Caco-2 (cell line): Measurements from ENCODE around the gene DYRK3. TPM values are rescaled to one million over a fixed set of nuclear protein-coding genes. Genes with fewer than 3 reads are reported as not detected.
A peak's percentile ranks its signal among the peaks of the same experiment; 100 is the strongest.
"Not testable (repeated sequence)": the region's sequence is repeated elsewhere in the genome, so short reads cannot be mapped to it uniquely, and the experiment has no call there.

ENCODE experiments used
- BruUV-seq: library from RNA; stranded (reverse); fragments of 400-500 nt; replicated peaks from 2 replicates; lab custom pipeline; 2021; lab: Mats Ljungman, UMichigan
- CTCF ChIA-PET: fragments of 300-600 bp; sonication (Branson Sonifier 250); formaldehyde crosslinking; loops from one replicate; lab custom pipeline; 2022; ENCODE audit warnings: antibody characterized with exemption; lab: Charles Lee
- POLR2A ChIA-PET: fragments of 300-600 bp; sonication (Branson Sonifier 250); formaldehyde crosslinking; loops from one replicate; lab custom pipeline; 2022; ENCODE audit warnings: antibody characterized with exemption; lab: Charles Lee
- DNase-seq, 2 experiments: peaks; one replicate each; pipeline versions ENCODE4 v3.0.0 to v3.0.0-alpha.2; 2020 to 2022
- H3K27me3 ChIP-seq: replicated peaks from 2 replicates; pipeline ENCODE4 v1.6.0; 2011; ENCODE audit warnings: low read length; ENCODE audit not compliant: control insufficient read depth, insufficient read depth
- H3K36me3 ChIP-seq: 2 replicates; pipeline ENCODE4 v1.5.1; 2011; ENCODE audit warnings: low read length; ENCODE audit not compliant: control insufficient read depth, insufficient read depth
- H3K4me1 ChIP-seq: fragments of 250-450 bp; sonication (Bioruptor Pico); 2 replicates; pipeline ENCODE4 v1.5.1; 2020; ENCODE audit warnings: mild to moderate bottlenecking
- H3K4me3 ChIP-seq: 2 replicates; pipeline ENCODE4 v1.5.1; 2011; ENCODE audit warnings: low read depth, mild to moderate bottlenecking, control low read depth, low read length
- H3K9me3 ChIP-seq: fragments of 250-450 bp; sonication (Bioruptor Pico); 2 replicates; pipeline ENCODE4 v1.5.1; 2020; ENCODE audit warnings: mild to moderate bottlenecking, moderate library complexity
- H3K27ac Mint-ChIP-seq: one replicate; pipeline ENCODE4 v1.8.0; 2022; ENCODE audit warnings: mixed read lengths; ENCODE audit not compliant: unreplicated experiment
- H3K27me3 Mint-ChIP-seq: one replicate; pipeline ENCODE4 v1.8.0; 2022; ENCODE audit warnings: mixed read lengths; ENCODE audit not compliant: insufficient read depth, unreplicated experiment
- H3K36me3 Mint-ChIP-seq: one replicate; pipeline ENCODE4 v1.8.0; 2022; ENCODE audit warnings: mild to moderate bottlenecking, mixed read lengths; ENCODE audit not compliant: insufficient read depth, unreplicated experiment
- H3K4me1 Mint-ChIP-seq: one replicate; pipeline ENCODE4 v1.8.0; 2022; ENCODE audit warnings: low read depth, mixed read lengths; ENCODE audit not compliant: unreplicated experiment
- H3K4me3 Mint-ChIP-seq: one replicate; pipeline ENCODE4 v1.8.0; 2022; ENCODE audit warnings: mild to moderate bottlenecking, moderate library complexity, mixed read lengths; ENCODE audit not compliant: unreplicated experiment
- H3K9me3 Mint-ChIP-seq: one replicate; pipeline ENCODE4 v1.8.0; 2022; ENCODE audit warnings: mixed read lengths; ENCODE audit not compliant: unreplicated experiment
- CTCF ChIP-seq, 2 experiments: fragments of 200-600 bp in 1 of 2; IDR thresholded peaks; 1 replicate in 1 of 2; 2 replicates in 1 of 2; pipeline versions ENCODE4 v1.5.1 to v1.8.0; 2011 to 2022; ENCODE audit warnings: antibody characterized with exemption in 1 of 2, control low read depth in 1 of 2, inconsistent platforms in 1 of 2, low read depth in 1 of 2, low read length in 1 of 2, mild to moderate bottlenecking in 1 of 2, moderate library complexity in 1 of 2; ENCODE audit not compliant: insufficient read depth in 1 of 2, severe bottlenecking in 1 of 2, unreplicated experiment in 1 of 2
- intact Hi-C: fragments of 100-400 bp; cut with micrococcal nuclease; formaldehyde crosslinking; loops from one replicate; pipeline ENCODE4 v1.10.0; 2022; ENCODE audit not compliant: unreplicated experiment
- total RNA-seq: library from RNA; stranded (reverse); gene quantifications from 2 replicates; pipeline ENCODE4 v1.2.3, GENCODE V29; 2022

Gene DYRK3
- total RNA-seq, 1 experiment from 2014 or later = not detected

GRCh38 chr1:206608108-206608698 lies 27.1 kb upstream of the DYRK3 start:
- Histone ChIP-seq H3K4me1 (no peaks in the 10 kb centered on the region; the same call in 1 of the 2 replicates), H3K36me3 (no peaks in the 10 kb centered on the region), H3K27me3 (no peaks in the 10 kb centered on the region), H3K9me3 (no peaks in the 10 kb centered on the region), H3K4me3 (no peak overlapping the region)
- no peak overlapping the region for H3K4me3 Mint-ChIP-seq
- POLR2A ChIA-PET = no interaction called here
- H3K4me1 Mint-ChIP-seq = peaks cover 8% of the 10 kb centered on the region
- peak in 1 of 2 experiments; percentile 60 for DNase-seq
- no peak overlapping the region for H3K27ac Mint-ChIP-seq
- H3K27me3 Mint-ChIP-seq = no peaks in the 10 kb centered on the region
- peak; percentile 59 to 77 for TF ChIP-seq CTCF (IDR thresholded peaks at IDR 0.05; ENCODE audit: insufficient read depth in 1 of 2, low read depth in 1 of 2, low read length in 1 of 2, severe bottlenecking in 1 of 2, unreplicated experiment in 1 of 2)
- H3K36me3 Mint-ChIP-seq = peaks cover 20% of the 10 kb centered on the region
- no TSS peak for BruUV-seq
- intact Hi-C loops = loop anchor here (1.0 kb wide), 1 partner anchor 56 kb away; no protein-coding TSS in a partner anchor
- CTCF ChIA-PET = interaction anchor here (1.3 kb wide), 2 partner anchors 55 to 304 kb away, joined by 3 to 4 read pairs; no protein-coding TSS in a partner anchor
- no peaks in the 10 kb centered on the region for H3K9me3 Mint-ChIP-seq

DNA sequence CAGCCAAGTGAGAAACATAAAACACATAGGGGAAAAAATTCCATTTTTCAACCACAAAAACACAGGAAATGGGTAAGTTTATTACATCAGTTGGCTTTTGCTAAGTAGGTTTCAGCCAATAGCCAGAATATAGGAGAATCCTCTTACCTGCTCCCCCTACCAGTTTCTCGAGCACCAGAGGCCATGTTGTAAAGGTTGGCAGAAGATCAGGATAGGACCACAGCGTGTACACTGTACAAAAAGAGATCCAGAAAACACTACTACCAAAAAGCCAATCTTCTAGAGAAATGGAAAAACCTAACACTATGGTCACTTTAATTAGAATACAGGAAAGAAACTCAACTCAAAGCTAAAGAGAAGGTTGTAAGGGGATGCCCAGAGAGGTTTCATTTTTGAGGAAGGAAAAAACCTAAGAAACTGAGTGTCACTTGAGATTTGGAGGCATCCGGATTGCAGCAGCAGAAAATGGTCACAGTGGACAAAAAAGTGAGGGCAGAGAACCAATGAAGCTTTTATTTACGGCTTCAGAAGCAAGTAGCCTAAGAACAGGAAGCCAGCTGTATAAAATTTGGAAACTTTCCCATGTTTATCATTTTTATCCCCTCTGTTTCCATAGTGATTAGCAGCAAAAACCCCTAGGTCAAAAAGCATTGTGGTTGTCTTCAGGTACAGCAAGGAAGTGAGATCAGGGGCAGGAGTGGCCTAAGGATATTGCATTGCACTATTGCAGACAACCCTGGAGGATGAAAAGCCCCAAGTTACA lies 25.9 kb upstream of the DYRK3 start:
- Mint-ChIP-seq H3K27me3 (no peaks in the 10 kb centered on the region), H3K36me3 (peaks cover 20% of the 10 kb centered on the region), H3K4me1 (peaks cover 8% of the 10 kb centered on the region), H3K27ac (no peak overlapping the region), H3K4me3 (no peak overlapping the region), H3K9me3 (no peaks in the 10 kb centered on the region)
- Histone ChIP-seq H3K36me3 (no peaks in the 10 kb centered on the region), H3K4me1 (no peaks in the 10 kb centered on the region; the same call in 1 of the 2 replicates), H3K9me3 (no peaks in the 10 kb centered on the region), H3K27me3 (no peaks in the 10 kb centered on the region), H3K4me3 (no peak overlapping the region)
- ChIA-PET CTCF (interaction anchor here (0.9 kb wide), 2 partner anchors 25 to 26 kb away, joined by 3 read pairs; no protein-coding TSS in a partner anchor), POLR2A (no interaction called here)
- BruUV-seq = no TSS peak
- no peak for DNase-seq
- intact Hi-C loops = no loop called here
- TF ChIP-seq CTCF (IDR thresholded peaks at IDR 0.05; ENCODE audit: insufficient read depth in 1 of 2, low read depth in 1 of 2, low read length in 1 of 2, severe bottlenecking in 1 of 2, unreplicated experiment in 1 of 2) = no peak

DNA sequence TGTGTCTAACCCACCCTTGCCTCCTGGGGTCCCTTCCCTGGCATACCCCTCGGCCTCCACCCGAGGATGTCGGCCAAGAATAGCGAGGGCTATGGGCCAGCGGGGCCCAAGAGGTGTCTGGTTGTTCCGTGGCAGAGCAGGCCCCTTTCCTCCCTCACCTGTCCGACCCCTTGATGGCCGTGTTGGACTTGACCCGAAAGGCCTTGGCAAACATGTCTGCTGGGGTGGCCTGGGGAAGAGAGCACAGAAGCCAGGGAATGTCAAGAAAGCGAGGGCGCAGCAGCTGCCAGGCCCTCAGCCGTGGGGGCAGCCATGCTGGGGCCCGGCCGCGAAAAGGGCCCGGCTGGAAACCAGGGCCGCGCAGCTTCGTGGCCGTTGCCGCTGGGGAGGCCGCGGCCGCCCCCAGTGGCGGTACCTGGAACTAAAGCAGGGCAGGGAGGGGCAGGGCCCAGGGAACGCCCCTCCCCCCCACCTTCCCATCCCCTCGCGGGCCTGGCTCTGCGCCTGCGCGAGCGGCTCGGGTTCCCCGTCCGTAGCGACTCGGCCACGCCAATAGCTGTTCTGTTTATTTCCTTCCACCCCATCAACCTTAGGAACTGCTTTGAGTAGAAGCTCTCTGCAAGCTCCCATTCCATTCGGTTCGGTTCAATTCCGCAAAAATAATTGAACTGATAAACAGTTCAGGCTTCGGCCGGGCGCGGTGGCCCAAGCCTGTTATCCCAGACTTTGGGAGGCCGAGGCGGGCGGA lies 23.0 kb upstream of the DYRK3 start, which contains the start of gene EIF2D:
Gene EIF2D (minus strand): TSS at position 337 of the 748 bp plus-strand sequence. CDS start 123 bp downstream, at position 214.
- Histone ChIP-seq H3K4me1 (no peaks in the 10 kb centered on the region; the same call in 1 of the 2 replicates), H3K27me3 (no peaks in the 10 kb centered on the region), H3K9me3 (no peaks in the 10 kb centered on the region), H3K36me3 (no peaks in the 10 kb centered on the region), H3K4me3 (peak within 1 kb of the TSS; percentile 96)
- Mint-ChIP-seq H3K9me3 (no peaks in the 10 kb centered on the region), H3K4me3 (peak within 1 kb of the TSS; percentile 82), H3K27ac (peak within 1 kb of the TSS; percentile 76), H3K27me3 (peaks cover 7% of the 10 kb centered on the region), H3K36me3 (peaks cover 15% of the 10 kb centered on the region), H3K4me1 (peaks cover 8% of the 10 kb centered on the region)
- BruUV-seq = no TSS peak
- peak; percentile 91 to 97 for DNase-seq
- POLR2A ChIA-PET = interaction anchor here (0.5 to 1.2 kb wide), 9 partner anchors 23 to 585 kb away, joined by 3 to 9 read pairs (median 4); partner anchors contain the start of gene DYRK3
- TF ChIP-seq CTCF (IDR thresholded peaks at IDR 0.05; ENCODE audit: insufficient read depth in 1 of 2, low read depth in 1 of 2, low read length in 1 of 2, severe bottlenecking in 1 of 2, unreplicated experiment in 1 of 2) = peak; percentile 87 to 96
- CTCF ChIA-PET = interaction anchor here (0.5 to 1.8 kb wide), 27 partner anchors 9 to 1287 kb away, joined by 3 to 13 read pairs (median 4); partner anchors contain the start of genes DYRK3 and RASSF5
- intact Hi-C loops = no loop called here

GRCh38 chr1:206626396-206626795 lies 8.9 kb upstream of the DYRK3 start:
- H3K27ac Mint-ChIP-seq, intact Hi-C loops, H3K36me3 ChIP-seq, H3K9me3 Mint-ChIP-seq, H3K9me3 ChIP-seq, BruUV-seq, H3K36me3 Mint-ChIP-seq, H3K4me3 ChIP-seq, H3K27me3 ChIP-seq, CTCF ChIA-PET, H3K4me1 Mint-ChIP-seq, H3K4me3 Mint-ChIP-seq, H3K4me1 ChIP-seq, H3K27me3 Mint-ChIP-seq, POLR2A ChIA-PET, DNase-seq: not testable (repeated sequence)
